Tibial nerve (tissue), 4 donors: Measurements from ENCODE around the gene SLC27A1. TPM values are rescaled to one million over a fixed set of nuclear protein-coding genes. Genes with fewer than 3 reads are reported as not detected.

Experiments
- DNase-seq, 2 donors: peaks; one replicate each; pipeline ENCODE4 v3.0.0-alpha.2; 2019; ENCODE audit warnings: low spot score in 2 of 2
- H3K27ac ChIP-seq, 4 donors: fragments of 200-600 bp; sonication (generic) in 3 of 4; one replicate each; pipeline ENCODE4 v1.5.1; 2017 to 2019; ENCODE audit warnings: mild to moderate bottlenecking in 1 of 4
- H3K27me3 ChIP-seq, 2 donors: fragments of 200-600 bp; sonication (generic) in 1 of 2; one replicate each; pipeline versions ENCODE4 v1.5.1 to v1.6.0; 2017 to 2019
- H3K36me3 ChIP-seq, 3 donors: fragments of 200-600 bp; sonication (generic); one replicate each; pipeline ENCODE4 v1.5.1; 2018 to 2019
- H3K4me1 ChIP-seq, 4 donors: fragments of 200-600 bp; sonication (generic) in 3 of 4; one replicate each; pipeline ENCODE4 v1.5.1; 2017 to 2019
- H3K4me3 ChIP-seq, 4 donors: fragments of 200-600 bp; sonication (generic) in 3 of 4; one replicate each; pipeline ENCODE4 v1.5.1; 2017 to 2019; ENCODE audit warnings: mild to moderate bottlenecking in 1 of 4, moderate library complexity in 1 of 4
- H3K9me3 ChIP-seq, 4 donors: fragments of 200-600 bp; sonication (generic) in 3 of 4; one replicate each; pipeline ENCODE4 v1.5.1; 2017 to 2019
- EP300 ChIP-seq, 2 donors: sonication (generic); formaldehyde crosslinking; IDR thresholded peaks; one replicate each; pipeline ENCODE4 v1.6.1; 2017; ENCODE audit warnings: antibody characterized with exemption in 2 of 2, mild to moderate bottlenecking in 1 of 2
- POLR2A ChIP-seq, 2 donors: fragments of 450-650 bp; IDR thresholded peaks; one replicate each; pipeline ENCODE4 v1.6.1; 2017; ENCODE audit warnings: antibody characterized with exemption in 2 of 2, mild to moderate bottlenecking in 2 of 2, moderate library complexity in 2 of 2
- WGBS, 2 donors: methylation state at CpG; one replicate each; pipeline ENCODE4 v1.1.5; 2018; 5-methylcytosine and 5-hydroxymethylcytosine counted together
- total RNA-seq, 4 donors: library from RNA; depleted of rRNA; stranded (reverse); fragments of >200 nt; gene quantifications; one replicate each; pipeline ENCODE4 v1.1.0, GENCODE V29; 2016
- TF ChIP-seq, protein P1 (sequence below), 5 experiments: fragments of 200-600 bp in 3 of 5; fragments of 450-650 bp in 2 of 5; sonication (generic) in 3 of 5; IDR thresholded peaks; one replicate each; pipeline ENCODE4 v1.5.1; 2016 to 2019; ENCODE audit warnings: antibody characterized with exemption in 5 of 5, mild to moderate bottlenecking in 3 of 5, moderate library complexity in 2 of 5

The SLC27A1 gene
- total RNA-seq, 4 donors from 2014 or later, result 30.6 to 69.3 (median 55.9) TPM

DNA sequence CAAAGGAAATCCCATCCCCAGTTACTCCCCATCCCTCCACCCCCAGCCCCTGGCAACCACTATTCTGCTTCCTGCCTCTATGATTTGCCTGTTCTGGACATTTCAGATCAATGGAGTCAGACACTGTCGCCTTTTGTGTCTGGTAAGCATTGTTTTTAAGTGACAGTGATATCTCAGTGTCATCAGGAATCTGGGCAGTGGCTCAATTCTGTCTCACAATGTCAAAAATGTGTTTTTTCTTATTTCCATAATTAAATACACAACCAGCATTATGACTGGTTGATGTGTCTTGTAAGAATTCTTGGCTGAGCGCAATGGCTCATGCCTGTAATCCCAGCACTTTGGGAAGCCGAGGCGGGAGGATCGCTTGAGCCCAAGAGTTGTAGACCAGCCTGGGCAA is 21.0 kb downstream of the SLC27A1 start:
- Histone ChIP-seq H3K4me3 (no peak overlapping the region), H3K4me1 (peaks cover 0 to 53% (median 8%) of the 10 kb centered on the region in 4 donors), H3K9me3 (no peaks in the 10 kb centered on the region), H3K36me3 (peaks cover 0 to 31% (median 0%) of the 10 kb centered on the region in 3 donors), H3K27ac (peak overlapping the region in 2 of 4 donors; percentile 50 to 84), H3K27me3 (no peaks in the 10 kb centered on the region)
- WGBS, 2 donors, result 45 to 55% methylated on average over 5 of the region's 5 CpGs
- no peak for DNase-seq
- TF ChIP-seq, protein P1, sequence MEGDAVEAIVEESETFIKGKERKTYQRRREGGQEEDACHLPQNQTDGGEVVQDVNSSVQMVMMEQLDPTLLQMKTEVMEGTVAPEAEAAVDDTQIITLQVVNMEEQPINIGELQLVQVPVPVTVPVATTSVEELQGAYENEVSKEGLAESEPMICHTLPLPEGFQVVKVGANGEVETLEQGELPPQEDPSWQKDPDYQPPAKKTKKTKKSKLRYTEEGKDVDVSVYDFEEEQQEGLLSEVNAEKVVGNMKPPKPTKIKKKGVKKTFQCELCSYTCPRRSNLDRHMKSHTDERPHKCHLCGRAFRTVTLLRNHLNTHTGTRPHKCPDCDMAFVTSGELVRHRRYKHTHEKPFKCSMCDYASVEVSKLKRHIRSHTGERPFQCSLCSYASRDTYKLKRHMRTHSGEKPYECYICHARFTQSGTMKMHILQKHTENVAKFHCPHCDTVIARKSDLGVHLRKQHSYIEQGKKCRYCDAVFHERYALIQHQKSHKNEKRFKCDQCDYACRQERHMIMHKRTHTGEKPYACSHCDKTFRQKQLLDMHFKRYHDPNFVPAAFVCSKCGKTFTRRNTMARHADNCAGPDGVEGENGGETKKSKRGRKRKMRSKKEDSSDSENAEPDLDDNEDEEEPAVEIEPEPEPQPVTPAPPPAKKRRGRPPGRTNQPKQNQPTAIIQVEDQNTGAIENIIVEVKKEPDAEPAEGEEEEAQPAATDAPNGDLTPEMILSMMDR (IDR thresholded peaks at IDR 0.05), result no peak
- TF ChIP-seq POLR2A (IDR thresholded peaks at IDR 0.05), result no peak
- no peak for TF ChIP-seq EP300 (IDR thresholded peaks at IDR 0.05)

DNA sequence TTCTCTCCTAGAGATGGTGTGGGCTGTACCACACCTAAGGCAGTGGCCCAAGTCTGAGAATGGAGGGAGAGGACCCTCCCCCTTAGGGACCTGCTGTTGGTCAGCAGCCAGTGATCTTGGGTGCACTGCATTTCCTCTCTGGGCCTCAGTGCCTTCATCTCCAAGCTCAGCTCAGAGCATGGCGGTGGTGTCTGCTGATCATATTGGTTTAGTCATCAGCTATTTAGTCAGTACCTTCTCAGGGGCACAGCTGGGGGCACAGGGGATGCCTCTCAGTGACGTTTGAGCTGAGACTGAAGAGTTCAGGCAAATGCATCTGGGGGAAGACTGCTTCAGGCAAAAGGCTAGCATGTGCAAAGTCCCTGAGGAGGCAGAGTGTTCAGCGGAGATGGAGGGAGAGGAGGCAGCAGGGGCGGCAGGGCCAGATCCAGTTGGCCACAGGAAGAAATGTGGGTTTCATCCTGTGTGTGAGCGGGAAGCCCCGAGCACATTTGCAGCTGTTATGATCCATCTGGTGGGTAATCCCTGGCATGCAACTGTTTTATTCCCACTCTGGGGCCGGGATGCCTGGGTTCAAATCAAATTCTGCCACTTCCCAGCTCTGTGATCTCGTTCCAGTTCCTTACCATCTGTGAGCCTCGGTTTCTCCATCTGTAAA is 25.4 kb downstream of the SLC27A1 start:
- WGBS, 2 donors, result 62 to 69% methylated on average over 9 of the region's 9 CpGs
- TF ChIP-seq POLR2A (IDR thresholded peaks at IDR 0.05) (no peak), EP300 (IDR thresholded peaks at IDR 0.05) (no peak)
- TF ChIP-seq, protein P1 (IDR thresholded peaks at IDR 0.05), result no peak
- Histone ChIP-seq H3K27ac (peak overlapping the region in 1 of 4 donors; percentile 55), H3K9me3 (no peaks in the 10 kb centered on the region), H3K27me3 (no peaks in the 10 kb centered on the region), H3K36me3 (peaks cover 0 to 21% (median 1%) of the 10 kb centered on the region in 3 donors), H3K4me3 (no peak overlapping the region), H3K4me1 (peaks cover 0 to 62% (median 13%) of the 10 kb centered on the region in 4 donors)
- DNase-seq, result no peak

DNA sequence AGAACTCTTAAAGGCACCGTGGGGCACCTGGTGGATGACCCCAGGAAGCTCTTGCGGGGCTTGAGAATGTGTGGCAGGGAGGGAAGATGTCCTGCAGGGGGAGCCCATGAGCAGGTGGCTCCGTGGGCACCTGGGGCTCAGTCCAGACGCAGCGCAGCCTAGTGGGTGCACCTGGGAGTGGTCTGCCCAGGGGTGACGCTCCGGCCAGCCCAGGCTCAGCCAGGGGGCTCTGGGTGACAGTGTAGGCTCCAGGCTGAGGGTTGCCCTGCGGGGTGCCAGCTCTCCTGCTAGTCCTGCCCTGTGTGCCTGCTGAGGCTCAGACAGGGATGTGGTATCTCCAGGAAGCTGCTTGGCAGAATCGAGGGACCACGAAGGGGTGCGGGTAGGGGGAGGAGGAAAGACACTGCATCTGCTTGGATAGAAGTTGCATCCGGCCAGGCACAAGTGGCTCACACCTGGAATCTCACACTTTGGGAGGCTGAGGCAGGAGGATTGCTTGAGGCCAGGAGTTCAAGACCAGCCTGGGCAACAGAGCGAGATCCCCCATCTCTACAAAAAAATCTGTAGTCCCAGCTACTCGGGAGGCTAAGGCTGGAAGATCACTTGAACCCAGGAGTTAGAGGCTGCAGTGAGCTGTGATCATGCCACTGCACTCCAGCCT is 26.1 kb downstream of the SLC27A1 start:
- Histone ChIP-seq H3K27ac (peak overlapping the region in 3 of 4 donors; percentile 21 to 55 (median 37)), H3K4me3 (no peak overlapping the region), H3K9me3 (no peaks in the 10 kb centered on the region), H3K4me1 (peaks cover 0 to 56% (median 13%) of the 10 kb centered on the region in 4 donors), H3K27me3 (no peaks in the 10 kb centered on the region), H3K36me3 (peaks cover 0 to 28% (median 2%) of the 10 kb centered on the region in 3 donors)
- TF ChIP-seq, protein P1 (IDR thresholded peaks at IDR 0.05), result peak; percentile 83 to 88 (median 84)
- TF ChIP-seq POLR2A (IDR thresholded peaks at IDR 0.05), result no peak
- TF ChIP-seq EP300 (IDR thresholded peaks at IDR 0.05), result no peak
- WGBS, 2 donors, result 47 to 57% methylated on average over 11 to 13 of the region's 14 CpGs
- peak in 1 of 2 donors; percentile 52 for DNase-seq

DNA sequence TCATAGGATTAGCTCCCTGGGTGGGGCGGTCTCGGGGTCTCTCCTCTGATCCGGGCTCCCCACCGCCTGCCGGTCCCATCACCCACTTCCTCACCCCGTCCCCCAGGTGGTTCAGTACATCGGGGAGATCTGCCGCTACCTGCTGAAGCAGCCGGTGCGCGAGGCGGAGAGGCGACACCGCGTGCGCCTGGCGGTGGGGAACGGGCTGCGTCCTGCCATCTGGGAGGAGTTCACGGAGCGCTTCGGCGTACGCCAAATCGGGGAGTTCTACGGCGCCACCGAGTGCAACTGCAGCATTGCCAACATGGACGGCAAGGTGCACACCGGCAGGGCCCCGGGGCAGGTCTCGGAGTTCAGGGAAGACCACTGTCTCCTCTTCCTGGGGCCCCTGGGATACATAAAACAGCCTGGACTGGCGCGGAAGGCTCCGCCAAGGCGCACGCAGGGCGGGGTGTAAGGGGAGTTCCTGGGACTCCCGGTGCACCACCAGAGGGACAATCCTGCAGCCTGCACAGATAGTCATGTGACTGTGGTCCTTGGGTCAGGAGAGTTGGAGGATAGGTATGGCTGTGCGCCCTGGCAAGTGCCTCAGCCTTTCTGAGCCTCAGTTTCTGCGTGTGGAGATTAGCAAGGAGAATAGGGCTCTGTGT is 26.9 kb downstream of the SLC27A1 start:
- Histone ChIP-seq H3K9me3 (no peaks in the 10 kb centered on the region), H3K4me1 (peaks cover 0 to 49% (median 13%) of the 10 kb centered on the region in 4 donors), H3K27me3 (no peaks in the 10 kb centered on the region), H3K27ac (peak overlapping the region in 2 of 4 donors; percentile 41 to 45), H3K36me3 (peaks cover 0 to 34% (median 2%) of the 10 kb centered on the region in 3 donors), H3K4me3 (no peak overlapping the region)
- no peak for DNase-seq
- TF ChIP-seq POLR2A (IDR thresholded peaks at IDR 0.05), result no peak
- TF ChIP-seq EP300 (IDR thresholded peaks at IDR 0.05), result no peak
- TF ChIP-seq, protein P1 (IDR thresholded peaks at IDR 0.05), result no peak
- WGBS, 2 donors, result 66 to 73% methylated on average over 21 to 41 of the region's 41 CpGs
